GM19397 (cell line): ENCODE measurements around the gene MCOLN3.
A peak's percentile ranks its signal among the peaks of the same experiment; 100 is the strongest.

ENCODE experiments used
- ATAC-seq: cut with Tn5 transposase; IDR thresholded peaks from one replicate; pipeline ENCODE4 v1.9.1; 2021; ENCODE audit warnings: mild to moderate bottlenecking, moderate library complexity; ENCODE audit not compliant: unreplicated experiment

Gene MCOLN3

GRCh38 chr1:85048296-85049064 lies at the start of gene MCOLN3:
Gene MCOLN3, minus strand, starts transcription at chr1:85048500. Its CDS starts 3,140 bp downstream, at chr1:85045360.
- peak; percentile 78 for ATAC-seq

GRCh38 chr1:85093644-85094043 lies 45.3 kb upstream of the MCOLN3 start:
- no peak for ATAC-seq

GRCh38 chr1:85091671-85092280 lies 43.5 kb upstream of the MCOLN3 start:
- ATAC-seq, result no peak

GRCh38 chr1:85090225-85090624 lies 41.9 kb upstream of the MCOLN3 start:
- no peak for ATAC-seq

- ATAC-seq, result no peak
Measured at GRCh38 chr1:85089203-85089602, 40.9 kb upstream of the MCOLN3 start.

GRCh38 chr1:85088408-85088784 lies 40.1 kb upstream of the MCOLN3 start:
- ATAC-seq, result no peak

- no peak for ATAC-seq
Measured at GRCh38 chr1:85087659-85088407, 39.5 kb upstream of the MCOLN3 start.

- ATAC-seq, result no peak
Measured at GRCh38 chr1:85085417-85085816, 37.1 kb upstream of the MCOLN3 start.

- ATAC-seq, result no peak
Measured at GRCh38 chr1:85078903-85079302, 30.6 kb upstream of the MCOLN3 start.

GRCh38 chr1:85074365-85074964 lies 26.2 kb upstream of the MCOLN3 start:
- no peak for ATAC-seq

- no peak for ATAC-seq
Measured at GRCh38 chr1:85070972-85071492, 22.7 kb upstream of the MCOLN3 start.

GRCh38 chr1:85068846-85069245 lies 20.5 kb upstream of the MCOLN3 start:
- ATAC-seq, result no peak

GRCh38 chr1:85065550-85065949 lies 17.2 kb upstream of the MCOLN3 start:
- ATAC-seq, result no peak

- no peak for ATAC-seq
Measured at GRCh38 chr1:85062425-85063026, 14.2 kb upstream of the MCOLN3 start.

GRCh38 chr1:85061711-85062424 lies 13.6 kb upstream of the MCOLN3 start:
- peak; percentile 100 for ATAC-seq

- no peak for ATAC-seq
Measured at GRCh38 chr1:85060038-85060437, 11.7 kb upstream of the MCOLN3 start.

GRCh38 chr1:85059563-85059962 lies 11.3 kb upstream of the MCOLN3 start:
- ATAC-seq, result no peak

- no peak for ATAC-seq
Measured at GRCh38 chr1:85058786-85059185, 10.5 kb upstream of the MCOLN3 start.

GRCh38 chr1:85058311-85058710 lies 10.0 kb upstream of the MCOLN3 start:
- ATAC-seq, result no peak

GRCh38 chr1:85054664-85055063 lies 6.4 kb upstream of the MCOLN3 start:
- no peak for ATAC-seq
